GM18861 (cell line): ENCODE data around the gene ZBTB22.
"Not testable (repeated sequence)": the region's sequence is repeated elsewhere in the genome, so short reads cannot be mapped to it uniquely, and the experiment has no call there.

Source experiments
- ATAC-seq: cut with Tn5 transposase; IDR thresholded peaks from one replicate; pipeline ENCODE4 v1.9.1; 2021; ENCODE audit not compliant: unreplicated experiment

Gene ZBTB22, protein sequence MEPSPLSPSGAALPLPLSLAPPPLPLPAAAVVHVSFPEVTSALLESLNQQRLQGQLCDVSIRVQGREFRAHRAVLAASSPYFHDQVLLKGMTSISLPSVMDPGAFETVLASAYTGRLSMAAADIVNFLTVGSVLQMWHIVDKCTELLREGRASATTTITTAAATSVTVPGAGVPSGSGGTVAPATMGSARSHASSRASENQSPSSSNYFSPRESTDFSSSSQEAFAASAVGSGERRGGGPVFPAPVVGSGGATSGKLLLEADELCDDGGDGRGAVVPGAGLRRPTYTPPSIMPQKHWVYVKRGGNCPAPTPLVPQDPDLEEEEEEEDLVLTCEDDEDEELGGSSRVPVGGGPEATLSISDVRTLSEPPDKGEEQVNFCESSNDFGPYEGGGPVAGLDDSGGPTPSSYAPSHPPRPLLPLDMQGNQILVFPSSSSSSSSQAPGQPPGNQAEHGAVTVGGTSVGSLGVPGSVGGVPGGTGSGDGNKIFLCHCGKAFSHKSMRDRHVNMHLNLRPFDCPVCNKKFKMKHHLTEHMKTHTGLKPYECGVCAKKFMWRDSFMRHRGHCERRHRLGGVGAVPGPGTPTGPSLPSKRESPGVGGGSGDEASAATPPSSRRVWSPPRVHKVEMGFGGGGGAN

DNA sequence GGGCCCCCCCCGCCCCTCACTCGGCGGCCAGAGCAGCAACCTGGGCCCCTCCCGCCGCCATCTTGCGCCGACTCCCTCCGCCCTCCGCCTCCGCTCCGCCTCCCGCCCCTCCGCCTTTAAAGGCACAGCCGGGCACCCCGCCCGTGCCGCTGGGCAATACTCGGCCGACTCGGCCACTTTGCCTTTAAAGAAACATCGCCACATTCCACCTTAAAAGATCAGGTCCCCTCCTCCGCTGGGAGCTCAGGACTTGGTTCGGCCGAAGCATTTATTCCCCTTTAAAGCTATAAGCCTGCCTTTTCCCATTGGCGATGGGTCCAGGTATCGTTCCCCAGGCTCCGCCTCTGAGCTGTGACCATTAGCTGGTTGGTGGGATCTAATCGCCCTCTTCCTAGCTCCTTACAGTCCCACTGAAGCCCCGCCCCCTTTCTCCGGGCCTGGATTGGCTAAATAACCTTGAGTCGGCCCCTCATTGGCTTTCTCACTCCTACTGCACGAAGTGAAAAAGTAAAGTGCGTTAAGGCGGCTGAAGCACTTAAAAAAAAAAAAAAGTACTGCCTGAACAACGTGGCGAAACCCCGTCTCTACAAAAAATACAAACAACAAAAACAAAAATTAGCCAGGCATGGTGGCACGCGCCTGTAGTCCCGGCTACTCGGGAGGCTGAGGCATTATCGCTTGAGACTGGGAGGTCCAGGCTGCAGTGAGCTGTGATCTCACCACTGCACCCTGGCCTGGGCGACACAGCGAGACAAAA is at the start of gene ZBTB22:
ZBTB22 (minus strand) TSS at position 76 of the 757 bp plus-strand sequence. CDS start 828 bp downstream, outside the sequence.
- ATAC-seq, result peak; percentile 37

GRCh38 chr6:33367009-33367714 is 49.6 kb upstream of the ZBTB22 start:
- ATAC-seq, result no peak

- not testable (repeated sequence) for ATAC-seq
These were observed 47.8 kb upstream of the ZBTB22 start for GRCh38 chr6:33365206-33365971.

- not testable (repeated sequence) for ATAC-seq
These were observed 47.1 kb upstream of the ZBTB22 start for GRCh38 chr6:33364475-33365205.

DNA sequence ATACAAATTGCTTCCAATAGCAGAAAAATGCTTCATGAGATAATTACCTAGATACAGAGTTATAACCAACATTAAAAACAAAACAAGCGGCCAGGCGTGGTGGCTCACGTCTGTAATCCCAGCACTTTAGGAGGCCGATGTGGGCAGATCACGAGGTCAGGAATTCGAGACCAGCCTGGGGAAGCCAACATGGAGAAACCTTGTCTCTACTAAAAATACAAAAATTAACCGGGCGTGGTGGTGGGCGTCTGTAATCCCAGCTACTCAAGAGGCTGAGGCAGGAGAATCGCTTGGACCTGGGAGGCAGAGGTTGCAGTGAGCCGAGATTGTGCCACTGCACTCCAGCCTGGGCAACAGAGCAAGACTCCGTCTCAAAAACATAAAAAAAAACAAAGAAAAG is 45.9 kb upstream of the ZBTB22 start:
- not testable (repeated sequence) for ATAC-seq

DNA sequence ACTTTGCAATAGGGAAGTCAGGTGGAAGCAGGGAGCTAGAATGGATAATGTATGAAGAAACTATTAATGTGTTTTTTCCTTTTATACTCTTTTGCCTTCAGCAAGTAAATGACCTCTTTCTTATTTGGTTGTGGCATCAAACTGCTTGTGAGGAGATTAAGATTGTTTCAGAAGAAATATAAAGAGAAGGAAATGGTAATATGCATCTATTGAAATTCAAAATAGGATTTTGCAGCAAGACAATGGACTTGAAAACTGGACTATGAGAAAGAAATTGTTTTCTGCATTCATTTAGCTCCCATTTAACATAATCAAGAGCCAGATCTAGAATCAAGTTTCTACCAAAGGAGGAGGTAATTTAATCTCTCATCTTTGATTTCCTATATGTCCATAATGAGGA is 41.8 kb upstream of the ZBTB22 start:
- no peak for ATAC-seq

DNA sequence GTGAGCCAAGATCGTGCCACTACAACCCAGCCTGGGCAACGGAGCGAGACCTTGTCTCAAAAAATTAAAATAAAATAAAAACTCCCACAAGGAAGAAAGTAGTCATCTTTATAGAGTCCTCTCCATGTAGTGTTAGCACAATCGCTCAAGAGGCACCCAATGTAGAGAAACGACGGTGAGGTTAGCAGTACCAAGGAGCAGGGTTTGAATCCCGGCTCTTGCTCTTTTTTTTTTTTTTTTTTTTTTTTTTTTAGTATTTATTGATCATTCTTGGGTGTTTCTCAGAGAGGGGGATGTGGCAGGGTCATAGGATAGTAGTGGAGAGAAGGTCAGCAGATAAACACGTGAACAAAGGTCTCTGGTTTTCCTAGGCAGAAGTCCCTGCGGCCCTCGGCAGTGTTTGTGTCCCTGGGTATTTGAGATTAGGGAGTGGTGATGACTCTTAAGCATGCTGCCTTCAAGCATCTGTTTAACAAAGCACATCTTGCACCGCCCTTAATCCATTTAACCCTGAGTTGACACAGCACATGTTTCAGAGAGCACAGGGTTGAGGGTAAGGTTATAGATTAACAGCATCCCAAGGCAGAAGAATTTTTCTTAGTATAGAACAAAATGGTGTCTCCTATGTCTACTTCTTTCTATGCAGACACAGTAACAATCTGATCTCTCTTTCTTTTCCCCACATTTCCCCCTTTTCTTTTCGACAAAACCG is 39.8 kb upstream of the ZBTB22 start:
- not testable (repeated sequence) for ATAC-seq

- ATAC-seq, result no peak
These were observed 38.8 kb upstream of the ZBTB22 start for GRCh38 chr6:33356295-33356694.

DNA sequence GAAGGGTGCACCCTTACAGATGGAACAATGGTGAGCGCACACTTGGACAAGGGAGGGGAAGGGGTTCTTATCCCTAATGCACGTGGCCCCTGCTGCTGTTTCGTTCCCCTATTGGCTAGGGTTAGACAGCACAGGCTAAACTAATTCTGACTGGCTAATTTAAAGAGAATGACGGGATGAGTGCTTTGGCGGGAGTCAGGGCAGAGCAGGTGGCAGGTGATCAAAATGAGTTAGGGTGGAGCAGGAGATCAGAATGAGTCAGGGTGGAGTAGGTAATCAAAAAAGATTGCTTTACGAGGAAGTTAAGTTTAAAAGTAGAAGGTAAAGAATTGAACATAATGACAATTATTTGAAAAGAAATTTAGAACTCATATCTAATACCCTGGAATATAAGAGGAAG is 38.3 kb upstream of the ZBTB22 start:
- ATAC-seq, result not testable (repeated sequence)

- no peak for ATAC-seq
These were observed 30.3 kb upstream of the ZBTB22 start for GRCh38 chr6:33347816-33348215.

DNA sequence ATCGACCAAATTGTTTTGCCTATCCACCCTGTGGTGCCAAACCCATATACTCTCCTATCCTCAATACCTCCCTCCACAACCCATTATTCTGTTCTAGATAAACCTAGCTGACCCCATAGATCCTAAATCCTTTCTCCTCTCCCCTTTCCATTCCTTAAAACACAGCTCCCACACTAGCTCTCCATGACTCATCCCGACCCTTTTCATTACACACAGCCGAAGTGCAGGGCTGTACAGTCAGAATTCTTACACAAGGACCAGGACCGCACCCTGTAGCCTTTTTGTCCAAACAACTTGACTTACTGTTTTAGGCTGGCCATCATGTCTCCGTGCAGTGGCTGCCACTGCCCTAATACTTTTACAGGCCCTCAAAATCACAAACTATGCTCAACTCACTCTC is 29.4 kb upstream of the ZBTB22 start:
- not testable (repeated sequence) for ATAC-seq

- peak; percentile 22 for ATAC-seq
These were observed 27.5 kb upstream of the ZBTB22 start for GRCh38 chr6:33344701-33345697.

DNA sequence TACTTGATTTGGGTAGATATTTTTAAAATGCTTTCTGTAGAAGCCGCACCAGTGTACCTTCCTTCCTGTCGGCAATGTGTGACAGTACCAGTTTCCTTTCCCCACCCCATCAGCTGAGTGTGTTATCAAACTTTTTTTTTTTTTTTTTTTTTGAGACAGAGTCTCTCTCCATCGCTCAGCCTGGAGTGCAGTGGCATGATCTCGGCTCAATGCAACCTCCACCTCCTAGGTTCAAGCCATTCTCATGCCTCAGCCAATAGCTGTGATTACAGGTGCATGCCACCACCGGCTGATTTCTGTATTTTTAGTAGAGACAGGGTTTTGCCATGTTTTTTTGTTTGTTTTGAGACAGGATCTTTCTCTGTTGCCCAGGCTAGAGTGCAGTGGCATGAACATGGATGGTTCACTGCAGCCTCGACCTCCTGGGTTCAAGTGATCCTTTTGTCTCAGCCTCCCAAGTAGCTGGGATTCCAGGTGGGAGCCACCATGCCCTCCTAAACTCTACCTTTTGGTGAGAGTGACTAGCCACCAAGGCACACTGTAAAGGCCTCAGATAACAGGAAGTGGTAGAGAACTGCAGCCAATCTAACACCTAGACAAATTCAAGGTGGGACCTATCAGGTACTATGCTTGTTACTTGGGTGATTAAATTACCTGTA is 26.5 kb upstream of the ZBTB22 start:
- ATAC-seq, result peak; percentile 68

GRCh38 chr6:33343606-33343952 is 26.0 kb upstream of the ZBTB22 start:
- not testable (repeated sequence) for ATAC-seq

DNA sequence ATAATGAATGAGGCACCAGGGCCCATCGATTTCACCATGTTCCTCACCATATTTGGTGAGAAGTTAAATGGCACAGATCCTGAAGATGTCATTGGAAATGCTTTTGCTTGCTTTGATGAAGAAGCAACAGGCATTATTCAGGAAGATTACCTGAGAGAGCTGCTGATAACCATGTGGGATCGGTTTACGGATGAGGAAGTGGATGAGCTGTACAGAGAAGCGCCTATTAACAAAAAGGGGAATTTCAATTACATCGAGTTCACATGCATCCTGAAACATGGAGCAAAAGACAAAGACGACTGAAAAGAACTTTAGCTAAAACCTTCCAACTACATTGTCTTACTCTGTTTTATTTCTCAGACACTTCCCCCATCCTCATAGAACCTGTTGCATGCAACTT is 21.6 kb upstream of the ZBTB22 start:
- no peak for ATAC-seq

DNA sequence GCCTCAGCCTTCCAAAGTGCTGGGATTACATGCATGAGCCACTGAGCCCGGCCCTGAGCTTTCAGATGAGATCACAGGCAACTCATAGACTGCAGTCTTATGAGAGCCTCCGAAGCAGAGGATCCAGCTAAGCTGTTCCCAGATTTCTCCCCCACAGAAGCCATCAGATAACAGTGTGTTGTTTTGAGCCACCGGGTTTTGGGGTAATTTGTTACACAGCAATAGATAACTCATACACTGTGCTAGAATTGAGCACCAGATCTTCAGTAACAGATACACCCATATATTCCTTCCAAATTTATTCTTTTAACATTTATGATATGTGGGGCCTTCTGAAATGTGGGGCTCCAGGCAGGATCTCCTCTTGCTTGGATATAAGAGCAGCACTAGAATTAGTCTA is 19.0 kb upstream of the ZBTB22 start:
- no peak for ATAC-seq

GRCh38 chr6:33335916-33336315 is 18.4 kb upstream of the ZBTB22 start:
- ATAC-seq, result no peak
